NB4 (cell line): ENCODE results near the gene ACTR8.

Source experiments
- CTCF ChIP-seq: IDR thresholded peaks from one replicate; pipeline ENCODE4 v1.5.1; 2012; ENCODE audit warnings: low read depth, low read length
- POLR2A ChIP-seq: IDR thresholded peaks from 2 replicates; pipeline ENCODE4 v1.6.1; 2011; ENCODE audit warnings: mild to moderate bottlenecking; ENCODE audit not compliant: insufficient read length; ENCODE audit errors: extremely low read depth

GRCh38 chr3:53822331-53822741, 59.6 kb downstream of the ACTR8 start:
- no peak for TF ChIP-seq CTCF
- no peak for TF ChIP-seq POLR2A
